ENCODE data around the gene S100B. TPM values are rescaled to one million over a fixed set of nuclear protein-coding genes. Genes with fewer than 3 reads are reported as not detected.

Gene S100B
- total RNA-seq, 1 experiment from 2014 or later: not detected

GRCh38 chr21:46625759-46626158, 20.9 kb upstream of the S100B start:
- POLR2A ChIA-PET: no interaction called here

GRCh38 chr21:46624050-46624449, 19.2 kb upstream of the S100B start:
- no TSS peak for BruUV-seq (replicated peaks)
- peaks cover 4% of the 10 kb centered on the region for H3K9me3 Mint-ChIP-seq (ENCODE audit: unreplicated experiment)
- CTCF ChIA-PET: interaction anchor here (0.5 kb wide), 1 partner anchor 33 kb away, joined by 3 read pairs; no protein-coding TSS in a partner anchor
- H3K27me3 Mint-ChIP-seq (ENCODE audit: insufficient read depth, unreplicated experiment): peaks cover 20% of the 10 kb centered on the region
- TF ChIP-seq CTCF (IDR thresholded peaks at IDR 0.05; ENCODE audit: unreplicated experiment): no peak
- no peaks in the 10 kb centered on the region for H3K36me3 Mint-ChIP-seq (ENCODE audit: insufficient read depth, unreplicated experiment)
- H3K4me3 Mint-ChIP-seq (ENCODE audit: unreplicated experiment): no peak overlapping the region
- POLR2A ChIA-PET: no interaction called here
- no peak overlapping the region for H3K27ac Mint-ChIP-seq (ENCODE audit: low read depth, unreplicated experiment)
- intact Hi-C loops (cut with micrococcal nuclease): no loop called here
- DNase-seq (ENCODE audit: unreplicated experiment): no peak
- H3K4me1 Mint-ChIP-seq (ENCODE audit: insufficient read depth, unreplicated experiment): no peaks in the 10 kb centered on the region

More at GRCh38 chr21:46625759-46626158, 20.9 kb upstream of the S100B start:
- Mint-ChIP-seq H3K4me3 (ENCODE audit: unreplicated experiment) (no peak overlapping the region), H3K9me3 (ENCODE audit: unreplicated experiment) (peaks cover 4% of the 10 kb centered on the region), H3K4me1 (ENCODE audit: insufficient read depth, unreplicated experiment) (no peaks in the 10 kb centered on the region), H3K27me3 (ENCODE audit: insufficient read depth, unreplicated experiment) (peaks cover 14% of the 10 kb centered on the region), H3K36me3 (ENCODE audit: insufficient read depth, unreplicated experiment) (no peaks in the 10 kb centered on the region), H3K27ac (ENCODE audit: low read depth, unreplicated experiment) (no peak overlapping the region)
- no peak for DNase-seq (ENCODE audit: unreplicated experiment)
- CTCF ChIA-PET: interaction anchor here (0.5 kb wide), 1 partner anchor 86 kb away, joined by 3 read pairs; no protein-coding TSS in a partner anchor
- intact Hi-C loops (cut with micrococcal nuclease): no loop called here
- BruUV-seq (replicated peaks): no TSS peak
- TF ChIP-seq CTCF (IDR thresholded peaks at IDR 0.05; ENCODE audit: unreplicated experiment): no peak

- H3K27ac Mint-ChIP-seq (ENCODE audit: low read depth, unreplicated experiment): no peak overlapping the region
- ChIA-PET CTCF (no interaction called here), POLR2A (interaction anchor here (0.6 kb wide), 1 partner anchor 9 kb away, joined by 4 read pairs; no protein-coding TSS in a partner anchor)
- no peak for DNase-seq (ENCODE audit: unreplicated experiment)
- no peaks in the 10 kb centered on the region for H3K36me3 Mint-ChIP-seq (ENCODE audit: insufficient read depth, unreplicated experiment)
- TF ChIP-seq CTCF (IDR thresholded peaks at IDR 0.05; ENCODE audit: unreplicated experiment): no peak
- no peak overlapping the region for H3K4me3 Mint-ChIP-seq (ENCODE audit: unreplicated experiment)
- peaks cover 4% of the 10 kb centered on the region for H3K9me3 Mint-ChIP-seq (ENCODE audit: unreplicated experiment)
- intact Hi-C loops (cut with micrococcal nuclease): no loop called here
- H3K4me1 Mint-ChIP-seq (ENCODE audit: insufficient read depth, unreplicated experiment): no peaks in the 10 kb centered on the region
- peaks cover 21% of the 10 kb centered on the region for H3K27me3 Mint-ChIP-seq (ENCODE audit: insufficient read depth, unreplicated experiment)
- no TSS peak for BruUV-seq (replicated peaks)
These were observed 17.3 kb upstream of the S100B start for GRCh38 chr21:46622226-46622625.

GRCh38 chr21:46621457-46622182, 16.7 kb upstream of the S100B start:
- no peak for TF ChIP-seq CTCF (IDR thresholded peaks at IDR 0.05; ENCODE audit: unreplicated experiment)
- no TSS peak for BruUV-seq (replicated peaks)
- peaks cover 26% of the 10 kb centered on the region for H3K27me3 Mint-ChIP-seq (ENCODE audit: insufficient read depth, unreplicated experiment)
- POLR2A ChIA-PET: interaction anchor here (0.6 to 1.2 kb wide), 2 partner anchors 10 to 14 kb away, joined by 4 to 8 read pairs; partner anchors contain the start of gene PRMT2
- H3K27ac Mint-ChIP-seq (ENCODE audit: low read depth, unreplicated experiment): no peak overlapping the region
- no peak overlapping the region for H3K4me3 Mint-ChIP-seq (ENCODE audit: unreplicated experiment)
- no peaks in the 10 kb centered on the region for H3K36me3 Mint-ChIP-seq (ENCODE audit: insufficient read depth, unreplicated experiment)
- peaks cover 4% of the 10 kb centered on the region for H3K9me3 Mint-ChIP-seq (ENCODE audit: unreplicated experiment)
- intact Hi-C loops (cut with micrococcal nuclease): no loop called here
- DNase-seq (ENCODE audit: unreplicated experiment): no peak
- no peaks in the 10 kb centered on the region for H3K4me1 Mint-ChIP-seq (ENCODE audit: insufficient read depth, unreplicated experiment)
- CTCF ChIA-PET: no interaction called here
